H1 (cell line): ENCODE results near the gene PDZD11. TPM values are rescaled to one million over a fixed set of nuclear protein-coding genes. Genes with fewer than 3 reads are reported as not detected.

Source experiments
- CTCF ChIA-PET: fragments of 300-600 bp; sonication (Branson Sonifier 250); formaldehyde crosslinking; loops from one replicate; lab custom pipeline; 2021; ENCODE audit not compliant: partially characterized antibody; lab: Charles Lee
- POLR2A ChIA-PET: fragments of 300-600 bp; sonication (Branson Sonifier 250); formaldehyde crosslinking; loops from one replicate; lab custom pipeline; 2021; ENCODE audit warnings: inconsistent platforms; ENCODE audit not compliant: partially characterized antibody; lab: Charles Lee
- DNase-seq, 2 experiments: peaks; one replicate each; pipeline versions ENCODE4 v3.0.0 to v3.0.0-alpha.2; 2010 to 2022; ENCODE audit warnings: low spot score in 2 of 2, low read depth in 1 of 2, mixed read lengths in 1 of 2
- FAIRE-seq: peaks from 2 replicates; lab custom pipeline; 2011; peaks lifted over from hg19 to GRCh38; lab: Jason Lieb, UNC
- H2AFZ ChIP-seq: 2 replicates; pipeline ENCODE4 v1.8.1; 2012; ENCODE audit warnings: low read length, inconsistent platforms
- H2AK5ac ChIP-seq: 2 replicates; pipeline ENCODE4 v1.6.1; 2013; ENCODE audit warnings: low read depth, low read length
- H2BK120ac ChIP-seq: replicated peaks from 2 replicates; pipeline ENCODE3; 2013; ENCODE audit warnings: low read depth, low read length, inconsistent platforms
- H2BK12ac ChIP-seq: 2 replicates; pipeline ENCODE4 v1.6.1; 2013; ENCODE audit warnings: low read depth, low read length
- H2BK15ac ChIP-seq: 2 replicates; pipeline ENCODE4 v1.6.1; 2013; ENCODE audit warnings: low read length
- H2BK20ac ChIP-seq: 2 replicates; pipeline ENCODE4 v1.6.1; 2013; ENCODE audit warnings: low read length
- H2BK5ac ChIP-seq: 2 replicates; pipeline ENCODE4 v1.6.1; 2013; ENCODE audit warnings: low read depth, low read length
- H3K14ac ChIP-seq: 2 replicates; pipeline ENCODE4 v1.6.1; 2013; ENCODE audit warnings: inconsistent platforms; ENCODE audit not compliant: insufficient read length
- H3K18ac ChIP-seq: 2 replicates; pipeline ENCODE4 v1.6.1; 2013; ENCODE audit warnings: low read length; ENCODE audit errors: extremely low read depth
- H3K23ac ChIP-seq: 2 replicates; pipeline ENCODE4 v1.6.1; 2013; ENCODE audit warnings: inconsistent platforms; ENCODE audit not compliant: insufficient read length
- H3K23me2 ChIP-seq: 2 replicates; pipeline ENCODE4 v1.6.1; 2013; ENCODE audit warnings: low read depth, low read length
- H3K27ac ChIP-seq: 2 replicates; pipeline ENCODE4 v1.6.1; 2011; ENCODE audit warnings: low read depth, low read length, inconsistent platforms
- H3K27me3 ChIP-seq, 4 experiments: replicated peaks in 1 of 4; 1 replicate in 1 of 4; 2 replicates in 3 of 4; pipeline versions ENCODE4 v1.6.1 to v1.8.1; 2011 to 2013; ENCODE audit warnings: low read length in 3 of 4, mild to moderate bottlenecking in 3 of 4, inconsistent platforms in 2 of 4, mixed read lengths in 2 of 4, moderate library complexity in 1 of 4; ENCODE audit not compliant: control insufficient read depth in 3 of 4, insufficient read depth in 3 of 4; ENCODE audit errors: extremely low read depth in 1 of 4
- H3K36me3 ChIP-seq, 4 experiments: 2 replicates each; pipeline versions ENCODE4 v1.6.1 to v1.8.1; 2011 to 2013; ENCODE audit warnings: mild to moderate bottlenecking in 4 of 4, low read length in 3 of 4, moderate library complexity in 2 of 4, control low read depth in 1 of 4, inconsistent platforms in 1 of 4; ENCODE audit not compliant: insufficient read depth in 4 of 4, control insufficient read depth in 2 of 4
- H3K4ac ChIP-seq: replicated peaks from 2 replicates; pipeline ENCODE3; 2013; ENCODE audit warnings: low read length, low read depth, mixed read lengths, inconsistent platforms; ENCODE audit not compliant: insufficient read length
- H3K4me1 ChIP-seq, 4 experiments: replicated peaks in 1 of 4; 1 replicate in 1 of 4; 2 replicates in 3 of 4; pipeline versions ENCODE4 v1.6.1 to v1.8.1; 2011 to 2013; ENCODE audit warnings: low read length in 3 of 4, inconsistent platforms in 2 of 4, mixed read lengths in 1 of 4; ENCODE audit not compliant: insufficient read depth in 4 of 4, control insufficient read depth in 3 of 4
- H3K4me2 ChIP-seq, 2 experiments: 2 replicates each; pipeline versions ENCODE4 v1.6.1 to v1.8.1; 2011 to 2013; ENCODE audit warnings: low read depth in 2 of 2, low read length in 2 of 2, control low read depth in 1 of 2, inconsistent platforms in 1 of 2, mild to moderate bottlenecking in 1 of 2; ENCODE audit not compliant: insufficient read depth in 1 of 2
- H3K4me3 ChIP-seq, 4 experiments: fragments of 200-600, 300-600 bp in 1 of 4; sonication (generic), shearing (Covaris generic), sonication (Bioruptor Twin) in 1 of 4; 2 replicates each; pipeline versions ENCODE4 v1.5.1 to v1.8.1; 2011 to 2016; ENCODE audit warnings: low read length in 4 of 4, low read depth in 3 of 4, control low read depth in 2 of 4, inconsistent platforms in 2 of 4, mild to moderate bottlenecking in 2 of 4, mixed read lengths in 1 of 4, moderate library complexity in 1 of 4; ENCODE audit not compliant: insufficient read depth in 2 of 4; ENCODE audit errors: extremely low read depth in 1 of 4
- H3K56ac ChIP-seq: replicated peaks from 2 replicates; pipeline ENCODE3; 2013; ENCODE audit warnings: low read depth, mild to moderate bottlenecking, mixed read lengths, low read length, inconsistent platforms; ENCODE audit not compliant: insufficient read length
- H3K79me1 ChIP-seq: 2 replicates; pipeline ENCODE4 v1.6.1; 2013; ENCODE audit warnings: low read depth, low read length, control low read depth
- H3K79me2 ChIP-seq, 2 experiments: 2 replicates each; pipeline versions ENCODE4 v1.6.1 to v1.8.1; 2012 to 2013; ENCODE audit warnings: low read length in 2 of 2, mild to moderate bottlenecking in 2 of 2, inconsistent platforms in 1 of 2; ENCODE audit not compliant: insufficient read depth in 2 of 2, control insufficient read depth in 1 of 2
- H3K9ac ChIP-seq, 4 experiments: replicated peaks in 1 of 4; 1 replicate in 1 of 4; 2 replicates in 3 of 4; pipeline versions ENCODE4 v1.6.1 to v1.8.1; 2011 to 2013; ENCODE audit warnings: low read depth in 3 of 4, low read length in 3 of 4, control low read depth in 2 of 4, mild to moderate bottlenecking in 2 of 4, moderate library complexity in 2 of 4, inconsistent platforms in 1 of 4; ENCODE audit errors: extremely low read depth in 1 of 4
- H3K9me3 ChIP-seq, 2 experiments: 2 replicates each; pipeline versions ENCODE4 v1.6.1 to v1.8.1; 2012 to 2013; ENCODE audit warnings: mild to moderate bottlenecking in 2 of 2, moderate library complexity in 2 of 2, control low read depth in 1 of 2, inconsistent platforms in 1 of 2, low read depth in 1 of 2, low read length in 1 of 2, mixed read lengths in 1 of 2; ENCODE audit not compliant: insufficient read depth in 2 of 2
- H4K20me1 ChIP-seq, 2 experiments: replicated peaks in 1 of 2; 2 replicates each; pipeline versions ENCODE3 to v1.8.1; 2011 to 2013; ENCODE audit warnings: inconsistent platforms in 2 of 2, low read length in 2 of 2, mild to moderate bottlenecking in 1 of 2; ENCODE audit not compliant: insufficient read depth in 2 of 2, control insufficient read depth in 1 of 2
- H4K5ac ChIP-seq: 2 replicates; pipeline ENCODE4 v1.6.1; 2013; ENCODE audit warnings: low read length, low read depth, mixed read lengths, inconsistent platforms; ENCODE audit not compliant: insufficient read length
- H4K8ac ChIP-seq: 2 replicates; pipeline ENCODE4 v1.8.0; 2013; ENCODE audit warnings: mild to moderate bottlenecking, moderate library complexity, low read length, inconsistent platforms; ENCODE audit not compliant: insufficient read depth; ENCODE audit errors: extremely low read depth
- H4K91ac ChIP-seq: replicated peaks from 2 replicates; pipeline ENCODE3; 2013; ENCODE audit warnings: low read length, mixed read lengths, inconsistent platforms; ENCODE audit not compliant: insufficient read length
- ASH2L ChIP-seq: fragments of 200-600, 300-600 bp; sonication (generic); IDR thresholded peaks from one replicate; pipeline ENCODE4 v1.7.1; 2017; ENCODE audit warnings: low read length
- BACH1 ChIP-seq: IDR thresholded peaks from 2 replicates; pipeline ENCODE4 v1.6.1; 2012; ENCODE audit warnings: low read length, improper control_type of control experiment
- CTCF ChIP-seq, 3 experiments: IDR thresholded peaks; 1 replicate in 2 of 3; 2 replicates in 1 of 3; pipeline versions ENCODE4 v1.5.1 to v1.6.1; 2011; ENCODE audit warnings: low read length in 3 of 3, mild to moderate bottlenecking in 3 of 3, inconsistent platforms in 2 of 3, low read depth in 1 of 3, moderate library complexity in 1 of 3; ENCODE audit not compliant: insufficient read depth in 1 of 3; ENCODE audit errors: control extremely low read depth in 1 of 3
- EP300 ChIP-seq, 2 experiments: IDR thresholded peaks; 1 replicate in 1 of 2; 2 replicates in 1 of 2; pipeline ENCODE4 v1.6.1; 2011 to 2012; ENCODE audit warnings: low read depth in 2 of 2, low read length in 2 of 2, mild to moderate bottlenecking in 2 of 2, borderline replicate concordance in 1 of 2, inconsistent platforms in 1 of 2, moderate library complexity in 1 of 2
- GABPA ChIP-seq: IDR thresholded peaks from 2 replicates; pipeline ENCODE4 v1.6.1; 2011; ENCODE audit warnings: mild to moderate bottlenecking, low read length, moderate library complexity, borderline replicate concordance; ENCODE audit not compliant: insufficient read depth
- MAX ChIP-seq: IDR thresholded peaks from 2 replicates; pipeline ENCODE4 v1.6.1; 2012; ENCODE audit warnings: inconsistent platforms
- RAD21 ChIP-seq, 2 experiments: IDR thresholded peaks in 1 of 2; conservative IDR thresholded peaks in 1 of 2; 2 replicates each; pipeline ENCODE4 v1.6.1; 2011; ENCODE audit warnings: low read depth in 2 of 2, low read length in 2 of 2, improper control_type of control experiment in 1 of 2, inconsistent platforms in 1 of 2, mild to moderate bottlenecking in 1 of 2, moderate library complexity in 1 of 2
- SUZ12 ChIP-seq: fragments of 200-600 bp; sonication (generic); IDR thresholded peaks from 2 replicates; pipeline ENCODE4 v1.6.1; 2012; ENCODE audit warnings: mild to moderate bottlenecking, inconsistent platforms, low read length, moderate library complexity, mixed read lengths
- TCF12 ChIP-seq: IDR thresholded peaks from 2 replicates; pipeline ENCODE4 v1.6.1; 2011; ENCODE audit warnings: low read depth, mild to moderate bottlenecking, low read length
- WGBS, 2 experiments: shearing (Covaris generic) in 1 of 2; methylation state at CpG; one replicate each; pipeline versions ENCODE4 v1.1.6 to v1.1.7; 2013 to 2015; ENCODE audit warnings: low lambda C conversion rate in 2 of 2, mixed read lengths in 2 of 2, inconsistent platforms in 1 of 2, low coverage in 1 of 2, missing lambda C conversion rate in 1 of 2; ENCODE audit not compliant: insufficient replicate concordance in 2 of 2, insufficient coverage in 1 of 2, insufficient read length in 1 of 2; ENCODE audit errors: extremely low coverage in 1 of 2, missing lambda C conversion rate in 1 of 2; 5-methylcytosine and 5-hydroxymethylcytosine counted together
- polyA plus RNA-seq, 7 experiments: library from polyadenylated mRNA; depleted of rRNA in 3 of 7; stranded (reverse) in 5 of 7; unstranded in 2 of 7; fragments of >200 nt in 5 of 7; fragments of 200-250 nt in 2 of 7; gene quantifications; 1 replicate in 5 of 7; 2 replicates in 1 of 7; 4 replicates in 1 of 7; pipeline versions ENCODE4 v1.2.1 to v1.2.3, GENCODE V29; 2011 to 2013; ENCODE audit warnings: missing spikeins in 2 of 7, mixed read lengths in 2 of 7
- total RNA-seq: library from RNA; stranded (reverse); fragmentation: NEBNext Ultra II Directional; extraction: Animal tissue kit (Norgen Biotek cat#: 25700); gene quantifications from 2 replicates; pipeline ENCODE4 v1.2.1, GENCODE V29; 2021

Gene PDZD11
- total and polyA plus RNA-seq, 2 of the 8 experiments (the other 6 are each of a cell fraction or from before 2014, with no cell fraction given), result 31.5 to 55.9 TPM

- POLR2A ChIA-PET, result interaction anchor here (1.5 kb wide), 1 partner anchor 27 kb away, joined by 3 read pairs; the partner anchor contains the start of genes KIF4A and PDZD11
- Histone ChIP-seq H3K79me2 (no peaks in the 10 kb centered on the region), H3K23ac (no peak overlapping the region), H3K79me1 (no peaks in the 10 kb centered on the region), H4K5ac (no peak overlapping the region), H4K91ac (no peak overlapping the region), H2BK20ac (no peak overlapping the region), H2BK120ac (no peak overlapping the region), H2AK5ac (no peak overlapping the region), H2BK5ac (no peak overlapping the region), H3K4me2 (no peak overlapping the region), H3K4ac (no peak overlapping the region), H2BK15ac (no peak overlapping the region), H3K18ac (no peak overlapping the region), H3K36me3 (no peaks in the 10 kb centered on the region), H2BK12ac (no peak overlapping the region), H3K9ac (no peak overlapping the region), H3K4me3 (no peak overlapping the region), H4K20me1 (no peaks in the 10 kb centered on the region), H4K8ac (no peak overlapping the region), H3K27me3 (no peaks in the 10 kb centered on the region), H3K14ac (no peak overlapping the region), H2AFZ (no peak overlapping the region; the same call in 1 of the 2 replicates), H3K27ac (no peak overlapping the region), H3K56ac (no peak overlapping the region), H3K4me1 (peaks cover 0 to 2% (median 0%) of the 10 kb centered on the region in 4 experiments; a peak in 1 of 7 replicates), H3K23me2 (no peaks in the 10 kb centered on the region), H3K9me3 (no peaks in the 10 kb centered on the region)
- DNase-seq, result peak; percentile 25 to 70
- CTCF ChIA-PET, result interaction anchor here (1.2 to 2.2 kb wide), 5 partner anchors 10 to 68 kb away, joined by 3 to 9 read pairs (median 4); no protein-coding TSS in a partner anchor
- 7% methylated on average over 6 of the region's 7 CpGs; no CpG with 5 or more reads in 1 of the 2 experiments for WGBS, 2 experiments
- FAIRE-seq, result peak; percentile 84
- TF ChIP-seq ASH2L (no peak), BACH1 (no peak), MAX (no peak), EP300 (IDR thresholded peaks at IDR 0.05; ENCODE audit: borderline replicate concordance in 1 of 2, low read depth in 2 of 2, low read length in 2 of 2) (no peak), RAD21 (IDR thresholded peaks at IDR 0.05 in 1 of 2, conservative IDR thresholded peaks at IDR 0.05 in 1 of 2; ENCODE audit: low read depth in 2 of 2, low read length in 2 of 2) (peak; percentile 73 to 81), CTCF (IDR thresholded peaks at IDR 0.05; ENCODE audit: control extremely low read depth in 1 of 3, insufficient read depth in 1 of 3, low read depth in 1 of 3, low read length in 3 of 3) (peak; percentile 60 to 82 (median 78)), TCF12 (0 out of 2 replicates have a peak, but pooled peaks have one; percentile 35), GABPA (no peak), SUZ12 (no peak)
Observed at GRCh38 chrX:70262952-70263567, 26.7 kb downstream of the PDZD11 start.
